IMR-90 (cell line): Measurements from ENCODE around the gene EEPD1. TPM values are rescaled to one million over a fixed set of nuclear protein-coding genes. Genes with fewer than 3 reads are reported as not detected.

Experiments used
- ATAC-seq: fragments of 200-7000 bp; cut with Tn5 transposase; 2 replicates; pipeline ENCODE4 v1.9.1; 2020; ENCODE audit warnings: low read depth, mild to moderate bottlenecking, moderate library complexity
- BruUV-seq: library from RNA; stranded (reverse); fragments of 400-500 nt; replicated peaks from 2 replicates; lab custom pipeline; 2021; lab: Mats Ljungman, UMichigan
- CTCF ChIA-PET: fragments of 300-600 bp; formaldehyde crosslinking; extraction: SDS; loops from one replicate; lab custom pipeline; 2021; ENCODE audit warnings: antibody characterized with exemption; lab: Yijun Ruan, JAX
- POLR2A ChIA-PET: fragments of 300-600 bp; sonication (Branson Sonifier 250); formaldehyde crosslinking; loops from one replicate; lab custom pipeline; 2022; ENCODE audit warnings: antibody characterized with exemption; ENCODE audit not compliant: unreplicated experiment; lab: Charles Lee
- DNase-seq: peaks from one replicate; pipeline ENCODE4 v3.0.0; 2013
- H2AFZ ChIP-seq: replicated peaks from 2 replicates; pipeline ENCODE3; 2013; ENCODE audit warnings: low read length, mild to moderate bottlenecking; ENCODE audit not compliant: poor library complexity
- H2AK5ac ChIP-seq: 2 replicates; pipeline ENCODE4 v1.6.1; 2013; ENCODE audit warnings: low read depth, low read length, inconsistent platforms
- H2AK9ac ChIP-seq: replicated peaks from 2 replicates; pipeline ENCODE3; 2013; ENCODE audit warnings: mild to moderate bottlenecking, low read depth, low read length, moderate library complexity; ENCODE audit not compliant: poor library complexity
- H2BK120ac ChIP-seq: 2 replicates; pipeline ENCODE4 v1.6.1; 2013; ENCODE audit warnings: low read depth, low read length, inconsistent platforms
- H2BK15ac ChIP-seq: 3 replicates; pipeline ENCODE4 v1.6.1; 2013; ENCODE audit warnings: low read depth, low read length, inconsistent platforms
- H2BK20ac ChIP-seq: 2 replicates; pipeline ENCODE4 v1.6.1; 2013; ENCODE audit warnings: low read depth, mild to moderate bottlenecking, inconsistent platforms, low read length, moderate library complexity
- H2BK5ac ChIP-seq: 2 replicates; pipeline ENCODE4 v1.6.1; 2013; ENCODE audit warnings: mild to moderate bottlenecking, low read depth, low read length, inconsistent platforms; ENCODE audit not compliant: poor library complexity, severe bottlenecking
- H3K14ac ChIP-seq: replicated peaks from 2 replicates; pipeline ENCODE4 v1.6.1; 2013; ENCODE audit warnings: low read depth, low read length, inconsistent platforms
- H3K18ac ChIP-seq: 2 replicates; pipeline ENCODE4 v1.6.1; 2013; ENCODE audit warnings: low read depth, low read length, control low read depth
- H3K23ac ChIP-seq: 2 replicates; pipeline ENCODE4 v1.6.1; 2013; ENCODE audit warnings: low read depth, low read length, inconsistent platforms
- H3K27ac ChIP-seq: 2 replicates; pipeline ENCODE4 v1.5.1; 2013; ENCODE audit warnings: mild to moderate bottlenecking, control low read depth, low read length; ENCODE audit not compliant: insufficient read depth
- H3K27me3 ChIP-seq: 2 replicates; pipeline ENCODE4 v1.6.1; 2013; ENCODE audit warnings: low read length; ENCODE audit not compliant: control insufficient read depth, insufficient read depth
- H3K36me3 ChIP-seq: 2 replicates; pipeline ENCODE4 v1.6.1; 2013; ENCODE audit warnings: low read length, mixed read lengths; ENCODE audit not compliant: control insufficient read depth, insufficient read depth
- H3K4ac ChIP-seq: 2 replicates; pipeline ENCODE4 v1.6.1; 2013; ENCODE audit warnings: low read depth, low read length, inconsistent platforms
- H3K4me1 ChIP-seq: 2 replicates; pipeline ENCODE4 v1.6.1; 2013; ENCODE audit warnings: low read length, mixed read lengths; ENCODE audit not compliant: control insufficient read depth, insufficient read depth
- H3K4me2 ChIP-seq: 2 replicates; pipeline ENCODE4 v1.6.1; 2013; ENCODE audit warnings: low read depth, mild to moderate bottlenecking, control low read depth, low read length, moderate library complexity
- H3K4me3 ChIP-seq: 2 replicates; pipeline ENCODE4 v1.5.1; 2013; ENCODE audit warnings: low read depth, mild to moderate bottlenecking, control low read depth, low read length, moderate library complexity; ENCODE audit not compliant: insufficient read depth
- H3K56ac ChIP-seq: 2 replicates; pipeline ENCODE4 v1.6.1; 2013; ENCODE audit warnings: low read length, inconsistent platforms; ENCODE audit not compliant: insufficient read depth; ENCODE audit errors: extremely low read depth
- H3K79me1 ChIP-seq, 2 experiments: 2 replicates each; pipeline ENCODE4 v1.6.1; 2013; ENCODE audit warnings: low read length in 2 of 2, inconsistent platforms in 1 of 2, low read depth in 1 of 2
- H3K9ac ChIP-seq: 2 replicates; pipeline ENCODE4 v1.6.1; 2013; ENCODE audit warnings: low read depth, low read length, control low read depth
- H3K9me1 ChIP-seq: 2 replicates; pipeline ENCODE4 v1.6.1; 2013; ENCODE audit warnings: low read length, inconsistent platforms; ENCODE audit not compliant: insufficient read depth
- H3K9me3 ChIP-seq: 2 replicates; pipeline ENCODE4 v1.6.1; 2013; ENCODE audit warnings: low read length; ENCODE audit not compliant: control insufficient read depth, insufficient read depth
- H4K20me1 ChIP-seq: 2 replicates; pipeline ENCODE4 v1.6.1; 2013; ENCODE audit warnings: low read length, inconsistent platforms; ENCODE audit not compliant: insufficient read depth
- H4K5ac ChIP-seq: 2 replicates; pipeline ENCODE4 v1.6.1; 2013; ENCODE audit warnings: mild to moderate bottlenecking, low read depth, low read length, control low read depth
- H4K8ac ChIP-seq, 2 experiments: 2 replicates each; pipeline ENCODE4 v1.6.1; 2013; ENCODE audit warnings: low read depth in 2 of 2, low read length in 2 of 2, control low read depth in 1 of 2, inconsistent platforms in 1 of 2
- H4K91ac ChIP-seq: 2 replicates; pipeline ENCODE4 v1.6.1; 2013; ENCODE audit warnings: low read depth, low read length, inconsistent platforms; ENCODE audit not compliant: insufficient read depth
- CHD1 ChIP-seq: IDR thresholded peaks from 2 replicates; pipeline ENCODE4 v1.6.1; 2012; ENCODE audit warnings: low read depth, low read length, improper control_type of control experiment
- CTCF ChIP-seq: conservative IDR thresholded peaks from 2 replicates; pipeline ENCODE4 v1.5.1; 2012; ENCODE audit warnings: mild to moderate bottlenecking, low read depth, low read length, improper control_type of control experiment
- ELK1 ChIP-seq: fragments of 150-350 bp; IDR thresholded peaks from 2 replicates; pipeline ENCODE4 v1.6.1; 2016; ENCODE audit warnings: low read depth, mild to moderate bottlenecking, low read length, moderate library complexity, borderline replicate concordance
- FOS ChIP-seq: fragments of 150-350 bp; IDR thresholded peaks from 2 replicates; pipeline ENCODE4 v1.6.1; 2016; ENCODE audit warnings: low read depth, low read length
- MAFK ChIP-seq: IDR thresholded peaks from 2 replicates; pipeline ENCODE4 v1.6.1; 2012; ENCODE audit warnings: low read depth, low read length, improper control_type of control experiment
- MAZ ChIP-seq: IDR thresholded peaks from 2 replicates; pipeline ENCODE4 v1.6.1; 2012; ENCODE audit warnings: low read depth, mild to moderate bottlenecking, low read length, improper control_type of control experiment, moderate library complexity, borderline replicate concordance
- RAD21 ChIP-seq: IDR thresholded peaks from 2 replicates; pipeline ENCODE4 v1.6.1; 2012; ENCODE audit warnings: low read length, improper control_type of control experiment
- RCOR1 ChIP-seq: IDR thresholded peaks from 2 replicates; pipeline ENCODE4 v1.6.1; 2012; ENCODE audit warnings: mild to moderate bottlenecking, low read length, improper control_type of control experiment; ENCODE audit not compliant: insufficient replicate concordance
- RFX5 ChIP-seq: IDR thresholded peaks from 2 replicates; pipeline ENCODE4 v1.8.0; 2012; ENCODE audit warnings: low read depth, mild to moderate bottlenecking, low read length, moderate library complexity
- SMC3 ChIP-seq: fragments of 150-350 bp; IDR thresholded peaks from 2 replicates; pipeline ENCODE4 v1.6.1; 2016; ENCODE audit warnings: low read depth, mild to moderate bottlenecking, antibody characterized with exemption, low read length, moderate library complexity
- USF2 ChIP-seq: fragments of 150-350 bp; IDR thresholded peaks from 2 replicates; pipeline ENCODE4 v1.6.1; 2017; ENCODE audit warnings: mild to moderate bottlenecking, antibody characterized with exemption, low read length, low read depth
- WGBS, 2 experiments: methylation state at CpG; one replicate each; pipeline versions ENCODE4 v1.1.5 to v1.1.7; 2013; ENCODE audit warnings: missing lambda C conversion rate in 2 of 2; ENCODE audit not compliant: insufficient read length in 1 of 2; ENCODE audit errors: extremely low coverage in 2 of 2; 5-methylcytosine and 5-hydroxymethylcytosine counted together
- dilution Hi-C: fragments of 300-500 bp; cut with HindIII; formaldehyde crosslinking; loops from one replicate; pipeline ENCODE4 v1.14.3; 2018; ENCODE audit warnings: low sequenced_read_pairs; ENCODE audit not compliant: unreplicated experiment
- in situ Hi-C: fragments of 300-500 bp; cut with MboI; formaldehyde crosslinking; loops from 3 replicates; pipeline ENCODE4 v1.14.3; 2019; ENCODE audit warnings: low sequenced_read_pairs, inconsistent platforms, mixed read lengths
- intact Hi-C: fragments of 100-400 bp; cut with micrococcal nuclease; formaldehyde crosslinking; loops from 2 replicates; pipeline ENCODE4 v1.10.0; 2022
- polyA plus RNA-seq, 3 experiments: library from polyadenylated mRNA; depleted of rRNA; stranded (reverse); fragments of >200 nt; gene quantifications; 2 replicates each; pipeline ENCODE4 v1.2.3, GENCODE V29; 2012; ENCODE audit warnings: low replicate concordance in 1 of 3
- total RNA-seq: library from RNA; depleted of rRNA; stranded (reverse); fragments of >200 nt; gene quantifications from 2 replicates; pipeline ENCODE4 v1.2.3, GENCODE V29; 2012

EEPD1 gene
- total and polyA plus RNA-seq, 2 of the 4 experiments (the other 2 are of a cell fraction), result 7.3 to 15.2 TPM

GRCh38 chr7:36253699-36254098, 100.6 kb downstream of the EEPD1 start:
- Histone ChIP-seq H3K56ac (no peak overlapping the region), H3K79me1 (peaks cover 0 to 10% of the 10 kb centered on the region in 2 experiments; a peak in 2 of 4 replicates), H2BK15ac (no peak overlapping the region), H2BK5ac (no peak overlapping the region), H3K4me1 (peaks cover 3% of the 10 kb centered on the region; the same call in 1 of the 2 replicates), H4K8ac (no peak overlapping the region), H3K27me3 (no peaks in the 10 kb centered on the region), H3K9ac (no peak overlapping the region), H2AK5ac (no peak overlapping the region), H3K27ac (no peak overlapping the region), H3K36me3 (no peaks in the 10 kb centered on the region), H3K23ac (no peak overlapping the region), H3K18ac (no peak overlapping the region), H3K4ac (no peak overlapping the region), H4K20me1 (no peaks in the 10 kb centered on the region), H3K4me2 (no peak overlapping the region), H3K9me1 (peaks cover 2% of the 10 kb centered on the region; the same call in 1 of the 2 replicates), H3K14ac (no peak overlapping the region), H2BK120ac (no peak overlapping the region), H2AFZ (no peak overlapping the region), H3K4me3 (no peak overlapping the region), H4K5ac (no peak overlapping the region), H2AK9ac (no peak overlapping the region), H4K91ac (no peak overlapping the region), H3K9me3 (no peaks in the 10 kb centered on the region; the same call in 1 of the 2 replicates), H2BK20ac (no peak overlapping the region)
- no CpG with 5 or more reads among the region's 1 CpG for WGBS, 2 experiments
- TF ChIP-seq USF2, result no peak
- no peak for TF ChIP-seq CTCF
- TF ChIP-seq MAZ, result no peak
- TF ChIP-seq RFX5, result no peak
- no peak for TF ChIP-seq MAFK
- TF ChIP-seq SMC3, result no peak
- no peak for TF ChIP-seq RCOR1
- TF ChIP-seq ELK1, result no peak
- no peak for TF ChIP-seq CHD1
- TF ChIP-seq RAD21, result no peak
- no peak for TF ChIP-seq FOS
- ChIA-PET CTCF (no interaction called here), POLR2A (no interaction called here)
- in situ Hi-C loops (no loop called here), dilution Hi-C loops (no loop called here), intact Hi-C loops (no loop called here)
- DNase-seq (no peak), ATAC-seq (no peak)
- BruUV-seq, result no TSS peak
